ENCODE data around the gene GET4. TPM values are rescaled to one million over a fixed set of nuclear protein-coding genes. Genes with fewer than 3 reads are reported as not detected.

GET4 gene
- total and polyA plus RNA-seq, 10 of the 15 experiments (the other 5 are each of a cell fraction or from before 2014, with no cell fraction given) = 0.66 to 73.8 (median 34.0) TPM

- no peak overlapping the region; the same call in 1 of the 2 replicates for H2AFZ ChIP-seq (ENCODE audit: control insufficient read depth, low read depth, low read length)
- SMC1A ChIA-PET (ENCODE audit: uncharacterized antibody, unreplicated experiment) = interaction anchor here (0.8 to 1.9 kb wide), 5 partner anchors 13 to 70 kb away, joined by 3 to 16 read pairs (median 3); no protein-coding TSS in a partner anchor
- peaks cover 47% of the 10 kb centered on the region for H3K4me1 ChIP-seq (ENCODE audit: control insufficient read depth, insufficient read depth, low read length)
- in situ Hi-C loops (cut with MboI) (no loop called here), intact Hi-C loops (cut with micrococcal nuclease; ENCODE audit: unreplicated experiment) (loop anchor here (1.0 to 2.0 kb wide), 4 partner anchors 14 to 143 kb away; no protein-coding TSS in a partner anchor)
- POLR2A ChIA-PET = interaction anchor here (0.5 to 2.7 kb wide), 9 partner anchors 12 to 1490 kb away, joined by 3 to 13 read pairs (median 4); partner anchors contain the start of gene ADAP1
- H3K36me3 ChIP-seq (ENCODE audit: control insufficient read depth in 2 of 2, insufficient read depth in 2 of 2, low read length in 1 of 2) = peaks cover 0 to 9% of the 10 kb centered on the region in 2 experiments; a peak in 3 of 4 replicates
- ATAC-seq = peak; percentile 14
- H3K4me3 ChIP-seq = peak overlapping the region; percentile 72
- no peaks in the 10 kb centered on the region for H3K9me3 ChIP-seq (replicated peaks; ENCODE audit: control insufficient read depth, insufficient read depth, low read length)
- H3K27me3 ChIP-seq (replicated peaks in 1 of 2; ENCODE audit: control insufficient read depth in 2 of 2, insufficient read depth in 2 of 2, low read length in 1 of 2) = no peaks in the 10 kb centered on the region
- RAD21 ChIA-PET (ENCODE audit: unreplicated experiment) = interaction anchor here (0.9 to 2.0 kb wide), 13 partner anchors 9 to 182 kb away, joined by 3 to 18 read pairs (median 4); no protein-coding TSS in a partner anchor
- peak overlapping the region; percentile 99 for H3K4me2 ChIP-seq (ENCODE audit: control insufficient read depth, insufficient read depth)
- H3K27ac ChIP-seq (ENCODE audit: control insufficient read depth, insufficient read depth) = peak overlapping the region; percentile 99
- peak overlapping the region; percentile 90 for H3K9ac ChIP-seq (ENCODE audit: control insufficient read depth, insufficient read depth, low read length)
- no peak for FAIRE-seq
- CTCF ChIA-PET = interaction anchor here (0.6 to 2.9 kb wide), 9 partner anchors 13 to 254 kb away, joined by 3 to 20 read pairs (median 3); partner anchors contain the start of gene COX19
- BruUV-seq (replicated peaks) = no TSS peak
- DNase-seq (ENCODE audit: low read depth, low spot score) = no peak
- no peaks in the 10 kb centered on the region for H4K20me1 ChIP-seq (ENCODE audit: control insufficient read depth, insufficient read depth)
- H3K79me2 ChIP-seq (ENCODE audit: control insufficient read depth, insufficient read depth, low read length) = peaks cover 11% of the 10 kb centered on the region
- WGBS (ENCODE audit: insufficient coverage, insufficient replicate concordance, low lambda C conversion rate, missing lambda C conversion rate) = 16% methylated on average over 26 of the region's 29 CpGs
- no peak for TF ChIP-seq CBX3 (IDR thresholded peaks at IDR 0.05; ENCODE audit: borderline replicate concordance, low read depth)
- 0 out of 2 replicates have a peak, but pooled peaks have one; percentile 52 for TF ChIP-seq GATAD2B (conservative IDR thresholded peaks at IDR 0.05; ENCODE audit: low read depth)
- TF ChIP-seq HDGF (IDR thresholded peaks at IDR 0.05) = peak; percentile 37
- TF ChIP-seq SPI1 (IDR thresholded peaks at IDR 0.05; ENCODE audit: borderline replicate concordance, insufficient read depth, low read depth, low read length) = 0 out of 2 replicates have a peak, but pooled peaks have one; percentile 6
- TF ChIP-seq, protein P1, sequence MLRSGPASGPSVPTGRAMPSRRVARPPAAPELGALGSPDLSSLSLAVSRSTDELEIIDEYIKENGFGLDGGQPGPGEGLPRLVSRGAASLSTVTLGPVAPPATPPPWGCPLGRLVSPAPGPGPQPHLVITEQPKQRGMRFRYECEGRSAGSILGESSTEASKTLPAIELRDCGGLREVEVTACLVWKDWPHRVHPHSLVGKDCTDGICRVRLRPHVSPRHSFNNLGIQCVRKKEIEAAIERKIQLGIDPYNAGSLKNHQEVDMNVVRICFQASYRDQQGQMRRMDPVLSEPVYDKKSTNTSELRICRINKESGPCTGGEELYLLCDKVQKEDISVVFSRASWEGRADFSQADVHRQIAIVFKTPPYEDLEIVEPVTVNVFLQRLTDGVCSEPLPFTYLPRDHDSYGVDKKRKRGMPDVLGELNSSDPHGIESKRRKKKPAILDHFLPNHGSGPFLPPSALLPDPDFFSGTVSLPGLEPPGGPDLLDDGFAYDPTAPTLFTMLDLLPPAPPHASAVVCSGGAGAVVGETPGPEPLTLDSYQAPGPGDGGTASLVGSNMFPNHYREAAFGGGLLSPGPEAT (IDR thresholded peaks at IDR 0.05; ENCODE audit: low read depth) = no peak
- TF ChIP-seq SIN3A (IDR thresholded peaks at IDR 0.05; ENCODE audit: low read depth, low read length) = no peak
- no peak for TF ChIP-seq IKZF2 (IDR thresholded peaks at IDR 0.05)
- TF ChIP-seq PKNOX1 (IDR thresholded peaks at IDR 0.05) = no peak
- no peak for TF ChIP-seq LARP7 (IDR thresholded peaks at IDR 0.05)
- TF ChIP-seq POLR2A (IDR thresholded peaks at IDR 0.05; ENCODE audit: low read depth, low read length) = peak; percentile 27; the same call in 1 of the 2 replicates
- TF ChIP-seq SUZ12 (IDR thresholded peaks at IDR 0.05; ENCODE audit: unreplicated experiment) = no peak
- TF ChIP-seq BCLAF1 (IDR thresholded peaks at IDR 0.05) = no peak
- peak in 1 of 2 experiments; percentile 69; a peak in 2 of 3 replicates for TF ChIP-seq EGR1 (IDR thresholded peaks at IDR 0.05; ENCODE audit: borderline replicate concordance in 1 of 2, low read depth in 2 of 2, low read length in 2 of 2)
- TF ChIP-seq USF2 (IDR thresholded peaks at IDR 0.05; ENCODE audit: borderline replicate concordance, low read depth, low read length) = no peak
- 0 out of 2 replicates have a peak, but pooled peaks have one; percentile 22 for TF ChIP-seq BACH1 (IDR thresholded peaks at IDR 0.05; ENCODE audit: borderline replicate concordance)
- no peak for TF ChIP-seq TBL1XR1 (IDR thresholded peaks at IDR 0.05; ENCODE audit: low read depth, low read length)
- TF ChIP-seq RFX5 (IDR thresholded peaks at IDR 0.05; ENCODE audit: low read depth, low read length) = no peak
Measured at GRCh38 chr7:922334-923107, 46.2 kb downstream of the GET4 start.
